Coronary artery (tissue), 2 donors: Measurements from ENCODE around the gene FICD.
A peak's percentile ranks its signal among the peaks of the same experiment; 100 is the strongest.

Experiments
- DNase-seq: peaks from one replicate; pipeline ENCODE4 v3.0.0-alpha.2; 2017; ENCODE audit warnings: low spot score
- H3K27ac ChIP-seq, 2 donors: fragments of 200-600 bp; sonication (generic); one replicate each; pipeline ENCODE4 v1.5.1; 2016 to 2019
- H3K4me3 ChIP-seq: fragments of 200-600 bp; sonication (generic); 2 replicates; pipeline ENCODE4 v1.5.1; 2016; ENCODE audit warnings: mild to moderate bottlenecking, moderate library complexity
- CTCF ChIP-seq: fragments of 200-600 bp; sonication (generic); IDR thresholded peaks from one replicate; pipeline ENCODE4 v1.5.1; 2019; ENCODE audit warnings: antibody characterized with exemption

FICD gene

GRCh38 chr12:108563136-108563803 lies 48.2 kb downstream of the FICD start:
- TF ChIP-seq CTCF: peak; percentile 58
- Histone ChIP-seq H3K27ac (peak overlapping the region; percentile 94 to 95), H3K4me3 (peak overlapping the region; percentile 85)
- DNase-seq: peak; percentile 83

- peak overlapping the region; percentile 85 for H3K4me3 ChIP-seq
- H3K27ac ChIP-seq: peak overlapping the region in 1 of 2 donors; percentile 94
- TF ChIP-seq CTCF: no peak
- DNase-seq: no peak
These were observed 48.7 kb downstream of the FICD start for GRCh38 chr12:108563804-108564151.

- Histone ChIP-seq H3K27ac (peak overlapping the region in 1 of 2 donors; percentile 33), H3K4me3 (no peak overlapping the region)
- DNase-seq: no peak
- TF ChIP-seq CTCF: no peak
These were observed 49.6 kb downstream of the FICD start for GRCh38 chr12:108564724-108565123.

- no peak for DNase-seq
- peak overlapping the region in 1 of 2 donors; percentile 33 for H3K27ac ChIP-seq
- TF ChIP-seq CTCF: no peak
These were observed 50.1 kb downstream of the FICD start for GRCh38 chr12:108565146-108565545.

GRCh38 chr12:108565976-108566375 lies 50.9 kb downstream of the FICD start:
- no peak for TF ChIP-seq CTCF

More at GRCh38 chr12:108565146-108565545, 50.1 kb downstream of the FICD start:
- H3K4me3 ChIP-seq: no peak overlapping the region

GRCh38 chr12:108566452-108566851 lies 51.4 kb downstream of the FICD start:
- peak overlapping the region; percentile 29 to 60 for H3K27ac ChIP-seq

More at GRCh38 chr12:108565976-108566375, 50.9 kb downstream of the FICD start:
- Histone ChIP-seq H3K4me3 (no peak overlapping the region), H3K27ac (peak overlapping the region; percentile 29 to 60)
- no peak for DNase-seq

More at GRCh38 chr12:108566452-108566851, 51.4 kb downstream of the FICD start:
- H3K4me3 ChIP-seq: no peak overlapping the region
- no peak for DNase-seq
- TF ChIP-seq CTCF: no peak
